Gastrocnemius medialis (tissue), 4 donors: ENCODE measurements around the gene WDR91. TPM values are rescaled to one million over a fixed set of nuclear protein-coding genes. Genes with fewer than 3 reads are reported as not detected.

Source experiments
- ATAC-seq, 2 donors: fragments of 150-250 bp; one replicate each; pipeline ENCODE4 v1.9.1; 2016
- DNase-seq, 2 donors: peaks; one replicate each; pipeline ENCODE4 v3.0.0-alpha.2; 2019
- H3K27ac ChIP-seq, 4 donors: fragments of 200-600 bp; sonication (generic); 1 replicate in 1 of 4; 2 replicates in 3 of 4; pipeline ENCODE4 v1.5.1; 2016 to 2018; ENCODE audit warnings: mild to moderate bottlenecking in 2 of 4, moderate library complexity in 1 of 4
- H3K27me3 ChIP-seq, 3 donors: fragments of 200-600 bp; sonication (generic) in 2 of 3; 1 replicate in 1 of 3; 2 replicates in 2 of 3; pipeline versions ENCODE4 v1.5.1 to v1.6.0; 2016 to 2019; ENCODE audit warnings: mild to moderate bottlenecking in 1 of 3, moderate library complexity in 1 of 3
- H3K36me3 ChIP-seq, 2 donors: fragments of 200-600 bp; sonication (generic) in 1 of 2; one replicate each; pipeline ENCODE4 v1.5.1; 2017 to 2018
- H3K4me1 ChIP-seq, 2 donors: fragments of 200-600 bp; sonication (generic) in 1 of 2; one replicate each; pipeline ENCODE4 v1.5.1; 2016 to 2017; ENCODE audit warnings: mild to moderate bottlenecking in 2 of 2
- H3K4me3 ChIP-seq, 4 donors: fragments of 200-600 bp; sonication (generic) in 3 of 4; 1 replicate in 1 of 4; 2 replicates in 3 of 4; pipeline ENCODE4 v1.5.1; 2016 to 2019; ENCODE audit warnings: mild to moderate bottlenecking in 2 of 4
- H3K9me3 ChIP-seq, 3 donors: fragments of 200-600 bp; sonication (generic) in 2 of 3; 1 replicate in 1 of 3; 2 replicates in 2 of 3; pipeline ENCODE4 v1.5.1; 2016 to 2019
- POLR2A ChIP-seq, 2 donors: fragments of 450-650 bp; IDR thresholded peaks; one replicate each; pipeline ENCODE4 v1.6.1; 2017; ENCODE audit warnings: antibody characterized with exemption in 2 of 2, mild to moderate bottlenecking in 2 of 2, moderate library complexity in 2 of 2
- in situ Hi-C, 4 donors: fragments of 200-750 bp; cut with MboI; loops; one replicate each; pipeline versions ENCODE4 v1.15.0 to v1.8.0; 2017; ENCODE audit warnings: low sequenced_read_pairs in 4 of 4
- intact Hi-C: fragments of 100-400 bp; cut with DNase I; formaldehyde crosslinking; loops from one replicate; pipeline ENCODE4 v1.15.1; 2023; ENCODE audit warnings: low total_unique reads
- total RNA-seq, 4 donors: library from RNA; depleted of rRNA; stranded (reverse); fragments of >200 nt; gene quantifications; one replicate each; pipeline versions ENCODE4 v1.1.0 to v1.2.3, GENCODE V29; 2016
- TF ChIP-seq, protein P1 (sequence below), 5 experiments: fragments of 450-650 bp in 3 of 5; fragments of 200-600 bp in 2 of 5; sonication (generic) in 2 of 5; IDR thresholded peaks in 4 of 5; conservative IDR thresholded peaks in 1 of 5; 1 replicate in 4 of 5; 2 replicates in 1 of 5; pipeline ENCODE4 v1.5.1; 2016 to 2019; ENCODE audit warnings: antibody characterized with exemption in 5 of 5, mild to moderate bottlenecking in 3 of 5, moderate library complexity in 3 of 5

Gene WDR91
- total RNA-seq = 1 to 10 TPM; 3.6 to 8.0 (median 6.4) TPM

GRCh38 chr7:135211179-135211945, at the start of gene WDR91:
TSS of gene WDR91 (minus strand) at chr7:135211526. CDS start at chr7:135211502, 24 bp downstream.
- in situ Hi-C loops (no loop called here), intact Hi-C loops (loop anchor here (1.0 to 5.0 kb wide), 5 partner anchors 41 to 565 kb away; partner anchors contain the start of genes AGBL3, BPGM, CYREN and NUP205)
- H3K27me3 ChIP-seq = no peaks in the 10 kb centered on the region
- peak; percentile 70 to 81 for TF ChIP-seq POLR2A (IDR thresholded peaks at IDR 0.05)
- TF ChIP-seq, protein P1, sequence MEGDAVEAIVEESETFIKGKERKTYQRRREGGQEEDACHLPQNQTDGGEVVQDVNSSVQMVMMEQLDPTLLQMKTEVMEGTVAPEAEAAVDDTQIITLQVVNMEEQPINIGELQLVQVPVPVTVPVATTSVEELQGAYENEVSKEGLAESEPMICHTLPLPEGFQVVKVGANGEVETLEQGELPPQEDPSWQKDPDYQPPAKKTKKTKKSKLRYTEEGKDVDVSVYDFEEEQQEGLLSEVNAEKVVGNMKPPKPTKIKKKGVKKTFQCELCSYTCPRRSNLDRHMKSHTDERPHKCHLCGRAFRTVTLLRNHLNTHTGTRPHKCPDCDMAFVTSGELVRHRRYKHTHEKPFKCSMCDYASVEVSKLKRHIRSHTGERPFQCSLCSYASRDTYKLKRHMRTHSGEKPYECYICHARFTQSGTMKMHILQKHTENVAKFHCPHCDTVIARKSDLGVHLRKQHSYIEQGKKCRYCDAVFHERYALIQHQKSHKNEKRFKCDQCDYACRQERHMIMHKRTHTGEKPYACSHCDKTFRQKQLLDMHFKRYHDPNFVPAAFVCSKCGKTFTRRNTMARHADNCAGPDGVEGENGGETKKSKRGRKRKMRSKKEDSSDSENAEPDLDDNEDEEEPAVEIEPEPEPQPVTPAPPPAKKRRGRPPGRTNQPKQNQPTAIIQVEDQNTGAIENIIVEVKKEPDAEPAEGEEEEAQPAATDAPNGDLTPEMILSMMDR (IDR thresholded peaks at IDR 0.05 in 4 of 5, conservative IDR thresholded peaks at IDR 0.05 in 1 of 5) = no peak
- peak; percentile 88 to 91 for ATAC-seq
- no peaks in the 10 kb centered on the region for H3K36me3 ChIP-seq
- peak; percentile 91 to 95 for DNase-seq
- peak within 1 kb of the TSS; percentile 68 to 84 (median 80) for H3K4me3 ChIP-seq
- peaks cover 11 to 22% of the 10 kb centered on the region in 2 donors for H3K4me1 ChIP-seq
- peak within 1 kb of the TSS; percentile 86 to 95 (median 90) for H3K27ac ChIP-seq
- H3K9me3 ChIP-seq = no peaks in the 10 kb centered on the region

DNA sequence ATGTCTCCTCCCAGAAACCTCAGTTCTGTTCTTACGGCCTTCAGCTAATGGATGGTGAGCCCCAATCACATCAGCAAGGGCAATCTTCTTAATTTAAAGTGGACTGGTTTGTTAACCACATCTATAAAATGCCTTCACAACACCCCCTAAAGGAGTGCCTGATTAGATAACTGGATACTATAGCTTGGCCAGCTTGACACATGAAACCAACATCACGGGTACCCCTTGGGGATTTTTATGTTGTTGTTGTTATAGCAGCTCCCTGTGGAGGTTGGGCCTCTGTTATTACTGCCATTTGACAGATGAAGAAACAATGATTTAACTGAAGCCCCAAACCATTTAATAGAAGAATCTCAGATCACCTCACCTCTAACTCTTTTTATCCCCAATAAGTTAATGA, 49.1 kb upstream of the WDR91 start:
- intact Hi-C loops = no loop called here
- H3K27me3 ChIP-seq = no peaks in the 10 kb centered on the region
- DNase-seq (no peak), ATAC-seq (no peak)
- no peak overlapping the region for H3K4me3 ChIP-seq
- TF ChIP-seq POLR2A (IDR thresholded peaks at IDR 0.05) = no peak
- TF ChIP-seq, protein P1 (IDR thresholded peaks at IDR 0.05 in 4 of 5, conservative IDR thresholded peaks at IDR 0.05 in 1 of 5) = no peak
- H3K9me3 ChIP-seq = no peaks in the 10 kb centered on the region
- H3K27ac ChIP-seq = no peak overlapping the region
- H3K36me3 ChIP-seq = no peaks in the 10 kb centered on the region
- peaks cover 1 to 8% of the 10 kb centered on the region in 2 donors for H3K4me1 ChIP-seq
- in situ Hi-C loops = no loop called here

GRCh38 chr7:135259702-135260101, 48.4 kb upstream of the WDR91 start:
- H3K36me3 ChIP-seq = no peaks in the 10 kb centered on the region
- no peaks in the 10 kb centered on the region for H3K9me3 ChIP-seq
- ATAC-seq (no peak), DNase-seq (no peak)
- peaks cover 8 to 9% of the 10 kb centered on the region in 2 donors for H3K4me1 ChIP-seq
- no peaks in the 10 kb centered on the region for H3K27me3 ChIP-seq
- no peak overlapping the region for H3K27ac ChIP-seq
- no peak overlapping the region for H3K4me3 ChIP-seq
- TF ChIP-seq, protein P1 (IDR thresholded peaks at IDR 0.05 in 4 of 5, conservative IDR thresholded peaks at IDR 0.05 in 1 of 5) = no peak
- no peak for TF ChIP-seq POLR2A (IDR thresholded peaks at IDR 0.05)
- intact Hi-C loops (no loop called here), in situ Hi-C loops (no loop called here)

- no peak overlapping the region for H3K4me3 ChIP-seq
- H3K4me1 ChIP-seq = peaks cover 18 to 20% of the 10 kb centered on the region in 2 donors
- ATAC-seq (no peak), DNase-seq (no peak)
- H3K27me3 ChIP-seq = no peaks in the 10 kb centered on the region
- intact Hi-C loops (no loop called here), in situ Hi-C loops (no loop called here)
- H3K27ac ChIP-seq = no peak overlapping the region
- TF ChIP-seq POLR2A (IDR thresholded peaks at IDR 0.05) = no peak
- TF ChIP-seq, protein P1 (IDR thresholded peaks at IDR 0.05 in 4 of 5, conservative IDR thresholded peaks at IDR 0.05 in 1 of 5) = no peak
- H3K36me3 ChIP-seq = no peaks in the 10 kb centered on the region
- H3K9me3 ChIP-seq = no peaks in the 10 kb centered on the region
Observed at GRCh38 chr7:135258585-135258984, 47.3 kb upstream of the WDR91 start.
